ENCODE measurements around the gene BDKRB2.

BDKRB2 gene

GRCh38 chr14:96180043-96180874 lies 24.4 kb upstream of the BDKRB2 start:
- Histone ChIP-seq H3K4me1 (ENCODE audit: control insufficient read depth, insufficient read depth, low read length) (peaks cover 20% of the 10 kb centered on the region), H3K36me3 (ENCODE audit: control insufficient read depth, insufficient read depth, low read length) (no peaks in the 10 kb centered on the region), H3K4me3 (ENCODE audit: low read length) (no peak overlapping the region), H3K9me3 (ENCODE audit: control insufficient read depth, low read length) (no peaks in the 10 kb centered on the region), H3K27me3 (ENCODE audit: control insufficient read depth, insufficient read depth, low read length) (no peaks in the 10 kb centered on the region), H3K9ac (ENCODE audit: low read length) (no peak overlapping the region)

- H3K36me3 ChIP-seq (ENCODE audit: control insufficient read depth, insufficient read depth, low read length): no peaks in the 10 kb centered on the region
- H3K4me1 ChIP-seq (ENCODE audit: control insufficient read depth, insufficient read depth, low read length): peaks cover 19% of the 10 kb centered on the region
- H3K27me3 ChIP-seq (ENCODE audit: control insufficient read depth, insufficient read depth, low read length): no peaks in the 10 kb centered on the region
- no peak overlapping the region for H3K4me3 ChIP-seq (ENCODE audit: low read length)
- no peaks in the 10 kb centered on the region for H3K9me3 ChIP-seq (ENCODE audit: control insufficient read depth, low read length)
- H3K9ac ChIP-seq (ENCODE audit: low read length): no peak overlapping the region
Measured at GRCh38 chr14:96181186-96182056, 23.2 kb upstream of the BDKRB2 start.

- H3K36me3 ChIP-seq (ENCODE audit: control insufficient read depth, insufficient read depth, low read length): no peaks in the 10 kb centered on the region
- no peak overlapping the region for H3K4me3 ChIP-seq (ENCODE audit: low read length)
- H3K4me1 ChIP-seq (ENCODE audit: control insufficient read depth, insufficient read depth, low read length): peaks cover 16% of the 10 kb centered on the region
- H3K9me3 ChIP-seq (ENCODE audit: control insufficient read depth, low read length): no peaks in the 10 kb centered on the region
- no peak overlapping the region for H3K9ac ChIP-seq (ENCODE audit: low read length)
- H3K27me3 ChIP-seq (ENCODE audit: control insufficient read depth, insufficient read depth, low read length): no peaks in the 10 kb centered on the region
Measured at GRCh38 chr14:96182546-96182945, 22.1 kb upstream of the BDKRB2 start.

- H3K27me3 ChIP-seq (ENCODE audit: control insufficient read depth, insufficient read depth, low read length): no peaks in the 10 kb centered on the region
- no peaks in the 10 kb centered on the region for H3K9me3 ChIP-seq (ENCODE audit: control insufficient read depth, low read length)
- no peak overlapping the region for H3K9ac ChIP-seq (ENCODE audit: low read length)
- H3K4me1 ChIP-seq (ENCODE audit: control insufficient read depth, insufficient read depth, low read length): peaks cover 16% of the 10 kb centered on the region
- H3K4me3 ChIP-seq (ENCODE audit: low read length): no peak overlapping the region
- H3K36me3 ChIP-seq (ENCODE audit: control insufficient read depth, insufficient read depth, low read length): no peaks in the 10 kb centered on the region
Measured at GRCh38 chr14:96184737-96185136, 19.9 kb upstream of the BDKRB2 start.

- H3K4me1 ChIP-seq (ENCODE audit: control insufficient read depth, insufficient read depth, low read length): no peaks in the 10 kb centered on the region
- no peaks in the 10 kb centered on the region for H3K9me3 ChIP-seq (ENCODE audit: control insufficient read depth, low read length)
- H3K4me3 ChIP-seq (ENCODE audit: low read length): no peak overlapping the region
- H3K9ac ChIP-seq (ENCODE audit: low read length): no peak overlapping the region
- H3K36me3 ChIP-seq (ENCODE audit: control insufficient read depth, insufficient read depth, low read length): no peaks in the 10 kb centered on the region
- H3K27me3 ChIP-seq (ENCODE audit: control insufficient read depth, insufficient read depth, low read length): no peaks in the 10 kb centered on the region
Measured at GRCh38 chr14:96187216-96188031, 17.2 kb upstream of the BDKRB2 start.

- H3K36me3 ChIP-seq (ENCODE audit: control insufficient read depth, insufficient read depth, low read length): no peaks in the 10 kb centered on the region
- H3K9ac ChIP-seq (ENCODE audit: low read length): no peak overlapping the region
Measured at GRCh38 chr14:96189281-96189711, 15.3 kb upstream of the BDKRB2 start.

GRCh38 chr14:96191353-96191752 lies 13.3 kb upstream of the BDKRB2 start:
- Histone ChIP-seq H3K36me3 (ENCODE audit: control insufficient read depth, insufficient read depth, low read length) (no peaks in the 10 kb centered on the region), H3K9me3 (ENCODE audit: control insufficient read depth, low read length) (no peaks in the 10 kb centered on the region), H3K4me1 (ENCODE audit: control insufficient read depth, insufficient read depth, low read length) (peaks cover 11% of the 10 kb centered on the region), H3K9ac (ENCODE audit: low read length) (no peak overlapping the region), H3K27me3 (ENCODE audit: control insufficient read depth, insufficient read depth, low read length) (no peaks in the 10 kb centered on the region), H3K4me3 (ENCODE audit: low read length) (no peak overlapping the region)

More at GRCh38 chr14:96189281-96189711, 15.3 kb upstream of the BDKRB2 start:
- Histone ChIP-seq H3K4me1 (ENCODE audit: control insufficient read depth, insufficient read depth, low read length) (no peaks in the 10 kb centered on the region), H3K27me3 (ENCODE audit: control insufficient read depth, insufficient read depth, low read length) (no peaks in the 10 kb centered on the region), H3K9me3 (ENCODE audit: control insufficient read depth, low read length) (no peaks in the 10 kb centered on the region), H3K4me3 (ENCODE audit: low read length) (no peak overlapping the region)

GRCh38 chr14:96191841-96192462 lies 12.7 kb upstream of the BDKRB2 start:
- Histone ChIP-seq H3K36me3 (ENCODE audit: control insufficient read depth, insufficient read depth, low read length) (no peaks in the 10 kb centered on the region), H3K4me3 (ENCODE audit: low read length) (no peak overlapping the region), H3K9ac (ENCODE audit: low read length) (no peak overlapping the region), H3K4me1 (ENCODE audit: control insufficient read depth, insufficient read depth, low read length) (peaks cover 11% of the 10 kb centered on the region), H3K27me3 (ENCODE audit: control insufficient read depth, insufficient read depth, low read length) (no peaks in the 10 kb centered on the region), H3K9me3 (ENCODE audit: control insufficient read depth, low read length) (no peaks in the 10 kb centered on the region)

- Histone ChIP-seq H3K9ac (ENCODE audit: low read length) (no peak overlapping the region), H3K4me1 (ENCODE audit: control insufficient read depth, insufficient read depth, low read length) (peaks cover 13% of the 10 kb centered on the region), H3K27me3 (ENCODE audit: control insufficient read depth, insufficient read depth, low read length) (no peaks in the 10 kb centered on the region), H3K36me3 (ENCODE audit: control insufficient read depth, insufficient read depth, low read length) (no peaks in the 10 kb centered on the region), H3K4me3 (ENCODE audit: low read length) (no peak overlapping the region), H3K9me3 (ENCODE audit: control insufficient read depth, low read length) (no peaks in the 10 kb centered on the region)
Measured at GRCh38 chr14:96192975-96193805, 11.4 kb upstream of the BDKRB2 start.

- no peak overlapping the region for H3K4me3 ChIP-seq (ENCODE audit: low read length)
- no peaks in the 10 kb centered on the region for H3K36me3 ChIP-seq (ENCODE audit: control insufficient read depth, insufficient read depth, low read length)
- peaks cover 18% of the 10 kb centered on the region for H3K4me1 ChIP-seq (ENCODE audit: control insufficient read depth, insufficient read depth, low read length)
- H3K9me3 ChIP-seq (ENCODE audit: control insufficient read depth, low read length): no peaks in the 10 kb centered on the region
- no peak overlapping the region for H3K9ac ChIP-seq (ENCODE audit: low read length)
- H3K27me3 ChIP-seq (ENCODE audit: control insufficient read depth, insufficient read depth, low read length): no peaks in the 10 kb centered on the region
Measured at GRCh38 chr14:96194262-96194656, 10.4 kb upstream of the BDKRB2 start.
